ENCODE measurements around the gene MTX2.

MTX2 gene

DNA sequence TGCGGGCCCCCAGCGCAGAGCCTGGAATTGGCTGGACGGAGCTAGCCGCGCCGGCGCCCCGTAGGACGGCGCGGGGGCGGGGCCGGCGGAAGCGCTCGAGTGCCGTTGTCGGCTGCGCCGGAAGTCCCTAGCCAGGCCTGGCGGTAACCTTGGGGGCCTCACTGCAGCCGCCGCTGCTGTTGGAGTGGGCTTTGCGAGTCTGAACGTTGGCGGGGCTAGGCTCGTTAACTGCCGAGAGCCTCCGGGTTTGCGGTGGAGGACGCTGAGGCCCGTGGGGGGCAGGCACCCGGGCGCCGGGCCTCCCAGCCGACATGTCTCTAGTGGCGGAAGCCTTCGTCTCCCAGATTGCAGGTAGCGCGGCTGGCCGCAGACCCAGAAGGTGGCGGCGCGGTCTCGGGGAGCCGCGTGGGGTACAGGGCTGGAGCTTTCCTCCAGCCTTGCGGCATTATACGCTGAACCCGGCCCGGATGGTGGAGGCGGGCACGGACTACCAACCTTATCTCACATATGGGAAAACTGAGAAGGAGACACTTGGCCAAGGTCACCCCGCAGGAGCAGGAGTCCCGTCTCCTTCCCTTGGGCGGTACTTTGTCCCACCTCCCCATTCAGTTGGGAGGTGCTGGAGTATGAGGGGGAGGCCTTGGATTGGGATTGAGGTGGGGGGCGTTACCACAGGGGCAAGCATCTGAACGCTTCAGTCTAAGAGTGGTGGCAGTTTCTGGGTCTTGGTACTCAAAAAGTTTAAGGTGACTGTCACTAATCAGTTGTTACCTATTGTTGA lies at the start of gene MTX2:
Gene MTX2 (plus strand): TSS at position 124 of the 781 bp plus-strand sequence. CDS start 188 bp downstream, at position 312.
- DNase-seq (ENCODE audit: low read depth), result peak; percentile 66

DNA sequence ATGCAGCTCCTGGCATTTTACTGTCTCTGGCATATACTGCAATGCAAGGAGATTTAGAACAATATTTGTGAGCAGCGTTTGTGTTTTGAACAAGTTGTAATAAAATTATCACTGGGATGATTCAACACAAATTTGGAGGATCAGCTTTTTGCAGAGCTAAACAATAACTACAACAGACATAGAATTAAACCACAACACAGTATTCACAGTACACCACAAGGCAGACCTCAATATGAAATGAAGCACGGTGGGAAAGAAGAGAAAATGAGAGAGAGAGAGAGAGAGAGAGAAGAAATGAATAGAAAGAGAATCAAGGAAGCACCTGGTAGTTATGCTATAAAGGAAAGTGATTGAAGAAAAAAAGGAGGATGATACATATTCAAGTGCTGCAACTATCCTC lies 41.4 kb upstream of the MTX2 start:
- DNase-seq (ENCODE audit: low read depth), result no peak

DNA sequence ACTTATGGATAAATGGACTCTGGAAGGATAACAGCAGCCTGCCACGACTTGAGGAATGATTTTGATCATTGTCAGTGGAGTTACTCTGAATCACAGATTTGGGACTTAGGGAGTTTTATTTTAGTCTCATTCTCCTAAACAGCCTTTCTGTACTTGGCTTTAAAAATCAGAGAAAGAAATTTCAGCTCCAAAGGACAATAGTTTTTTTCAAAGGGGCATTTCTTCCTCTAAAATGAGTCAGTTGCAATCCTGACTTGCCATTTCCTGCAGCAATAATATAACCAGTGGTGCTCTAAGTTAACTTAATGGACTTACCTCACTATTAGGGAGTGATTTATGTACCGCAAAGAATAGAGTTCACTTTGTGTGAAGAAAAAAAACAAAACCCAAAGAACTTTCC lies 35.1 kb upstream of the MTX2 start:
- DNase-seq (ENCODE audit: low read depth), result no peak

DNA sequence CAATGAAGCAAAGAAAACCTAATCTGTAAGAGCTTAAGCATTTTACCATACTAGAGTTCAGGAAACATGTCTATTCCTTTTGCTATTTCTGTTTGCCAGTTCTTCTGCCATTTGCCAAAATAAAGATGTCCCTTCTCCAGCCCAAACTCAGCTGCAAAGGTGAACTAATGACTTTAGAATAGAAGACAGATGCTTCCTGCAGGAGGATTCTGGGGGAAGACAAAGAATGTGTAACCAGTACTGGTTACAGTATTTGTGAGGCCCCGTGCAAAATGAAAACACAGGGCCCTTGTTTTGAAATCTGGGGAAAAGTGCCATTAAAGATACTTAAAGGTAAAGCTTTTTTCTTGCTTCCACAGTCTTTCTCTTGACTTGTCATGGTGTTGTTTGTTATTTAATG lies 34.3 kb upstream of the MTX2 start:
- no peak for DNase-seq (ENCODE audit: low read depth)

DNA sequence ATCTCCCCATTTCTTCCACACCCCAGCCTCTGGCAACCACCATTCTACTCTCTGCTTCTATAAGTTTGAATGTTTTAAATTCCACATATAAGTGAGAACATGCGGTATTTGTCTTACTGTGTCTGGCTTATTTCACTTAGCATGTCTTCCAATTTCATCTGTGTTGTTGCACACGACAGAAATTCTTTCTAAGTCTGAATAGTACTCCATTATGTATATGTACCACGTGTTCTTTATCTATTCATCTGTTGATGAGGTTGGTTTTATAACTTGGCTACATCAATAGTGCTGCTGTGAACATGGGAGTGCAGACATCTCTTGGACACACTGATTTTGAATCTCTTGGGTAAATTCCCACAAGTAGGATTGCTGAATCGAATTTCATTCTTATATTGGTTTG lies 31.8 kb upstream of the MTX2 start:
- DNase-seq (ENCODE audit: low read depth), result no peak

DNA sequence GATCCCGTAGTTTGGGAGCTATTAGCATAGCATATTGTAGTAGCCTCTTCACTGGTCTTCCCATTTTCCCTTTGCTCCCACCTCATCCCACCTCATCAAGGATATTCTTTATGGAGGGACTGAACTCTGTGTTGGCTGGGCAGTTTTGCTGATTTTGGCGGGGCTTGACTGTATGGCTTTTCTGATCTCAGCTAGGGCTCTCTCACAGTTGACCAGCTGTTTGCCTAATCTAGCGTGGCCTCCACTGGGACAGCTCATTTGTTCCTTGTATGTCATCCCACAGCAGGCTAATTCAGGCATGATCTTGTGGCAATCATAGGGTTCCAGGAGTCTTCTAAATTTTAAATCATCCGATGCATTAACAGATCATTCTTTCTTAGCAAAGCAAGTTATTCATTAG lies 30.2 kb upstream of the MTX2 start:
- no peak for DNase-seq (ENCODE audit: low read depth)

DNA sequence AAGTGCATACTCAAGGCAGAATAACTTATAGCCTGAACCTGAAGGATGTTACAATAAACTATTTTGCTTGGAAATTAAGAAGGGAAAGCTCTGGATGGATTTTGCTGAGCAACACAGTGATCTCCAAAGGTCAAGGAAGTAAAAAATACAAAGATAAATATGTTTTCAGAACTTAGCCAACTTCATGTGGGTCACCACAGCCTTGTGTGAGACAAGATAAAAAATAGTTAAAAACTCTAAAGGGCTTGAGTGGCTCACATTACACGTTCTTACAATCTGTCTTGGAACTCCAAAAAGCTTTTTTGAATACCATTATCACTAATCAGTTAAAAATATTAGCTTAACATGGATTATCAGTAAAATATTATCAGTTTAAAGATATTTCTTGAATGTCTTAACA lies 28.9 kb upstream of the MTX2 start:
- DNase-seq (ENCODE audit: low read depth), result peak; percentile 22

DNA sequence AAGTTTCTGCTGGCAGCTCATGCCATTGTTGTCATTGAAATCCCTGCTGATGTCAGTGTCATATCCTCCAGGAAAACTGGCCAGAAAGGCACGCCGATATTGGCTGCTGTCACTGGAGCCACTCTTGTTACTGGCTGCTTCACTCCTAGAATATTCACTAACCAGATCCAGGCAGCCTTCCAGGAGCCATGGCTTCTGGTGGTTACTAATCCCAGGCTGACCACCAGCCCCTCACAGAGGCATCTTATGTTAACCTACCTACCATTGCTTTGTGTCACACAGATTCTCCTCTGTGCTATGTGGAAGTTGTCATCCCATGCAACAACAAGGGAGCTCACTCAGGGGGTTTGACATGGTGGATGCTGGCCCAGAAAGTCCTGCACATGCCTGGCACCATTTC lies 27.0 kb upstream of the MTX2 start:
- DNase-seq (ENCODE audit: low read depth), result no peak

DNA sequence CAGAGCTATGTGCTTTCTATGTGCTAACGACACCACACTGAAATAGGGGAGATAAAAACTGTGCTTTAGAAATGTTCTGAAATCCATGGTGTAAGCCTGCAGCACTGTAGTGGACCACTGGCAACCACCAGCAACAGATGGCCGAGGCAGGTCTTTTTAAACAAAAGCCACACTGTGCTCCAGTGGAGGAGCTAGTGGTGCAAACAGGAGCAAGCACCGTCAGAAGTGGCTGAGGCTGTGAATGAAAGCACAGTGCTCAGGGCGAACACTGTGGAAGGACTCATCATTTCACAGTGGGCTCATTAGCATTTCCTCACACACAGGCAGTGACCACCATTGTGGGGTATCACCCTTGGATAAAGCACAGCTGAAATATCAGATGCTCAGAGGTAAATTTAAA lies 22.9 kb upstream of the MTX2 start:
- DNase-seq (ENCODE audit: low read depth), result no peak

DNA sequence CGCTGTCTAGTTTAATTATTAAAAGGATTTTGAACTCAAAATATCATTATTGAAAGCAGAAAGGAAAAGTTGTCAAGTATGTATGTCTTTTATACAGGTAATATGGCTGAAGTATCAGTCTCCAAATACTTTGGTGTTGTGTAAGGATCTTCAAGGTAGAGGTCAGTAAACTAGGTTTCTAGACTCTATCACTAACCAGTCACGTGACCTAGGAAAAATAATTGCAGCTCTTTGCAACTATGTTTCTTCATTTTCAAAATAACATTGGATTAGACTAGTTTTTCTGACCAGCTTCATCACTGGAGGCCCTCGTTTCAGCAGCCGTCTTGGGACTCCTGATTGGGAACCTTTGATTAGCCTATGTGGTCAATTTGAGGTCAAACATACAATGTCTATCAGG lies 21.4 kb upstream of the MTX2 start:
- DNase-seq (ENCODE audit: low read depth), result no peak

DNA sequence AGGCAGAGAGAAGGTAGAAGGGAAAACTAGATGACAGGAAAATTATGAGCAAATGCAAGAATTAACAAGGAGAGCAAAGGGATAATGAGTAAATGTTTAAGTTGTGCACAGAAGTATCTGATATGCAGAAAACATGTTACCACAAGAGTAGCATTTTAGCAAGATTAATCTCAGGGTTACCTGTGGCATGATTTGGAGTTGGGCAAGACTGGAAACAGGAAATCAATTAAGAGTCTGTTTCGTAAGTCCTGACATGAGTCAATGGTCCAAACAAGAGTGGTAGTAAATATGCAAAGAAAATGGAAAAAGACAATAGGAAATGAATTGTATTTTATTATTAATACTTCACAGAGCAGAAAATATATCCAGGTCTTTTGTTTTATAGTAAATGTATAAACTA lies 17.3 kb upstream of the MTX2 start:
- peak; percentile 9 for DNase-seq (ENCODE audit: low read depth)

DNA sequence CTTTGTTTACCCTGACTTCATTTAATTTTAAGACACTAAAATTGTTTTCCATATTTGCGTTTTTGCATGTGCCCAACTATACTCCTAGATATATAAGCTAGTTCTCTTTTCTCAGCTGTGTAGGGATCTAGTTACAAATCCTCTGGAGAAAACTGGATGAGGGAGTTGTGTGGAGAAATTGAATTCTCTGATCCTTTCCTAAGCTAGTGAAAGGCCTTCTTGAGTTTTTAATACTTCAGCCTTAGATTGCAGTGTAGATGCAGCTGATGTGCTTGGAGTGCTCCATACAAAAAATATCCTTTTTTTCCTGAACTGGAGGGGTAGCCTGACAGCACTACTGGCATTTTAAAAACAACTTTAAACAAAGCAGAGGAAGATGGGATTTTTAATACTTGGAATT lies 8.6 kb upstream of the MTX2 start:
- no peak for DNase-seq (ENCODE audit: low read depth)

DNA sequence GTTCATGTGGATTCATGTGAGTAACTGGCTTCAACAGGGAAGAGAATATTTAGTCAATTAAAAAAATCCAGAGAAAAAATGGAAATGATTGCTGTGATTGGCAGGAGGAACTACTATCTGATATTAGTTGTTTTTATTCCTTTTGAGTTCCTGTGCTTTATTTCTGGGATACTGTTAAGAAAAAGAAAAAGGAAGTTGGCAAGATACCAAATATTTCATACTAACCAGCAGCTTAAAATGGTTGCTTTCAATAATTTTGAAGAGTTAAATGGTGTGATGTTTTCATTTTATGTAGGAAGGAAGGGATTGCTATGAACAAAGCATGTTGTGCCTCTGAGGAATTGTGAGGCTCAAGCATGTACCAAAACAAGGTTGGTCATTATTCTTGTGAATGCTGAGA lies 8.1 kb upstream of the MTX2 start:
- DNase-seq (ENCODE audit: low read depth), result no peak

DNA sequence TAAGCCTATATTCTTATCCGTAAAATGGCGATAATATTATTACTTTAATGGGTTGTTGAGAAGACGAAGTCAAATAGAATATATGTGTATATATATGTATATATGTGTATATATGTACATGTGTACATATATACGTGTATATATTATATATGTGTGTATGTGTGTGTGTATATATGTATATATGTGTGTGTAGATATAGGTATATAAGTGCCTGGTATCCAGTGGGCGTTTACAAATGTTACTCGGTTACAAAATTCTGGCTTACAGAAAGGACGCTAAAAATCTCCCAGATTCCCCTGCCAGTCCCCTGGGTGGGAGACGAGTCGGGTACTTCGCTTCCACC lies 295 bp upstream of the MTX2 start:
- DNase-seq (ENCODE audit: low read depth), result no peak

DNA sequence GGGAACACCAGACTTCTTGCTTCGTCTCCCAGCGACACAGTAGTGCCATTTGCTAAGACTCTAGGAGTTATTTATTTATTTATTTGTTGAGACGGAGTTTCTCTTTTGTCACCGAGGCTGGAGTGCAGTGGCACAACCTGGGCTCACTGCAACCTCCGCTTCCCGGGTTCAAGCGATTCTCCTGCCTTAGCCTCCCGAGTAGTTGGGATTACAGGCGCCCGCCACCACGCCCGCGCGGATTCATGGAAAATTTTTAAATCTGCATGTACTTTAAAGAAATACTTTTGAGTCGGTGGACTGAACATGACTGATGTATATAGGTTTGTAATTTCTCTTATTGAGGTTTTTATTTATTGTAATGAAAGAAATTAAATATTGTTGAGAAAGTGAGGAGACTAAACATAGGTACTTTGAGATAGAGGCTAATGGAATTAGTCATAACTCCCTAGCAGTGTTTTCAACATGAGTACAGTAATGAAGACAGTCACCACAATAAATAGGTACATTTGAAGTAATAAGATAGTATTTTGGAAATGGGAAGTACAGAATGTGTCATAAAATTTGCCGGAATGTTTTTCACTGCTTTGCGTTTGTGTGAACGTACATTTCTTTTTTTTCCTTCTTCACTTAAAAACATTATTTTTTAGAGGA lies 983 bp downstream of the MTX2 start:
- DNase-seq (ENCODE audit: low read depth), result no peak

DNA sequence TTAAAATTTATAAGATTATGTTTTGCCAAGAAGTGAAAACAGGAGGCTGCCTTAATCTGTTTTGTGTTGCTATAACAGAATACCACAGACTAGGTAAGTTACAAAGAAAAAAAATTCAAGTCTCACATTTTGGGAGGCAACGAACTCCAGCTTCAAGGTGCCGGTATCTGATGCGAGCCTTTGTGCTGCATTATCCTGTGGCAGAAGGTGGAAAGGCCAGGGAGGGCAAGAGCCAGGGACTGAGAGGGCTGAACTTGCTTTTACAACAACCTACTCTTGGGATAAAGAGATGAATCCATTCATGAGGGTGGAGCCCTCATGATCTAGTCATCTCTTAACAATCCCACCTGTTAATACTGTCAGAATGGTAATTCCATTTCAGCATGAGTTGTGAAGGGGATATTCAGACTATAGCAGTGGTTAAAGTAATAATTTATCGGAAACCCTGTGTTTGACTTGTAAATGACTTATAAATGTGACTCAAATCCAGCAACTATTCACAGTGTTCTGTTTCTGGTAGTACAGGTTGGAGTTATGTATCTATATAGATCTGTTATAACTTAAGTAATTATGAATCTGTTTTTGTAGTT lies 3.7 kb downstream of the MTX2 start:
- no peak for DNase-seq (ENCODE audit: low read depth)

DNA sequence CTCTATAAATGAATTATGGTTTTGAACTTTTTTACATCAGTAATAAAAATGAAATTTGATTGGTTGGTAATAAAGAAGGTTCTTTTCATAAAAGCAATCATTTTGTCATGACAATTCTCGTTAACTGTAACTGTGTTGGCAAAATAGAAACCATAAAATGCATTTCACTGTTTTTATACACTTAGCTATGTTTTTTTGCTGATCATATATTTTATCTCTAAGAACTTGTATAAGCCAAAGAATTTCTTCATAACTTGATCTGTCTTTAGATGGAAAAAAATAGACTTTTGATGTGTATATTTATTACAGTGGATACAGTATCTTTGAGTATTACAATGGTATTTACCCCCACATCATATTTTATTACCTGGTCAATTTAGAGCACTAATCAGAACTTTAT lies 9.7 kb downstream of the MTX2 start:
- DNase-seq (ENCODE audit: low read depth), result no peak

DNA sequence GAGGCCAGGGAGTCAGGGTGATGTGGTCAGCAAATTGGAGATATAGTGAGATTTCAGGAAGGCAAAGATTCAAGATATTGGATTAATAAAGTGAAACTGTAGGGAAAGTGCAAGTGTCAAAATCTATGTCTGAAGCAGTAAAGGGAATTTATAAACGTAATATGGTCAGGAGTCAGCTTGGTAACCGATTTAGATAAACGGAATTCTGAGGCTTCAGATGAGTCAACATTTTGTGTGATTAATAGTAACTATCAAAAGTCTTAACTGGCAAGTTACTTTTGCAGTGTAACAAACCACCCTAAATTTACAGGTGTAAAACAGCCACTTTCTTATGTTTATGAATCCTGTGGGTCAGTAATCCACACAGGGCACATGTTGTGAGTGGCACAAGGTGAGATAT lies 10.9 kb downstream of the MTX2 start:
- DNase-seq (ENCODE audit: low read depth), result peak; percentile 24

DNA sequence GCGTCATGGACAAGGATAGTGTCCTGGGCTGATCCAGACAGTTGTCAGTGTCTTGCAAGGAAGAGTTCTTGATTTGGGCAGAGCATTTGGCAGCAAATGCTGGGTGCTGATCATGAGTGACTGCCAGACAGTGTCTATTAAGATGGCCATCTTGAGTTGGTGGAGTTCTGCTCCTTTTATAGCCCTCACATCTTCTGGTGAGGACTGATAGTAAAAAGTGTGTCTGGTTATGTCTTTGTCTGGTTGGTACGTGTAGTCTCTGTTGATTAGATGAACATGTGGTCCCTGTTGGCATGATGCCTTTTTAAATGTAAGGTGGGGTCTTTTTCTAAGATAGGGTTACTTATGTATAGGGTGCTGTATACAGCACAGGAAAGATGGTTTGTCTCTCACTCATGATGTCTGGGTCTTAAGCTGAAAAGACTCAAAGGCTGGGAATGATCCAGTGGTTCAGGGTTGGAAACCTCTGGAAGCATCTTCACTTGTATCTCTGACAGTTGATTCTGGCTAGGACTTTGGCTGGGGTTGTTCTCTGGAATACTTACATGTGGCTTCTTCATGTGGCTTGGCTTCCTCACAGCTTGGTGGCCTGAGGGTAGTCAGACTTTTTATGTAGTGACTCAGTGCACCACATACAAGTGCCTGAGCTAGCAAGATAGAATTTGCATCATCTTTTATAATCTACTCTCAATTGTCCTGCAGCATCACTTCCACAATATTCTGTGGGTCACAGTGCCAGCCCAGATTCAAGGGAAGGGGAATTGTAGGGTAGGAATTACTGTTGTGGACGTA lies 11.8 kb downstream of the MTX2 start:
- no peak for DNase-seq (ENCODE audit: low read depth)

DNA sequence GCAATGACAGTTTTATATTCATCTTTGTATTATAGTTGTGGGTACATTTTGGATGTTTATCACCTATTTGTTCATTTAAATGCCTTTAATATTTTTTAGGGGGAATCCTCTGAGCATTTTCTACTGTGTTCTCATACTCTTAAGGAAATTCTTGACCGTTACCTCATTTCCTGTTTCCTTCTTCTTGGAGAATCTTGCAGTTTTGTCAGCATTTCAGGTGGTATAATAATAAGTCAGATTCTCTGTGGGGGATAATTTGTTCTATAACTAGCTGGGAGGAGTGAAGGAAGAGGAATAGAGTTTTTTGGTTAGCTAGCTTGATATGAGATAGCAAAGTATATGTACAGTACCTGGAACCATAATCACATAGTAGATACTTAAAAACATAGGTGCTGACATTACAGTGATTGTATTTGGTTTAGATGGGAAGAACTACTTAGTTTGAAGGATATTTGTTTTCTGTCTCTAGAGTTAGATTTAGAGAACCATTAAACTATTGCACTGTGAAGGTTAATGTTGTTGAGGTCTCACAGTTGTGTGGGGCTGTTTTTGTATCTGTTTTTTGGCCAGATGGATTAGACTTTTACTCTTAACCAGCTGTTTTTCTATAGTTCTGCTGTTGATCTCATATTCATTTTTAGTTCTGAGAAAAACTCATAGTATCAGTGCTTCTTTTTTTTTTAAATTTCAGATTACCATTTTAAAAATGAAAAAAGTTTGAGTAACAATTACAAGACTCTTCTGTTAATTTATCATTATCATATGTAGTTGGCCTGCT lies 14.2 kb downstream of the MTX2 start:
- no peak for DNase-seq (ENCODE audit: low read depth)

DNA sequence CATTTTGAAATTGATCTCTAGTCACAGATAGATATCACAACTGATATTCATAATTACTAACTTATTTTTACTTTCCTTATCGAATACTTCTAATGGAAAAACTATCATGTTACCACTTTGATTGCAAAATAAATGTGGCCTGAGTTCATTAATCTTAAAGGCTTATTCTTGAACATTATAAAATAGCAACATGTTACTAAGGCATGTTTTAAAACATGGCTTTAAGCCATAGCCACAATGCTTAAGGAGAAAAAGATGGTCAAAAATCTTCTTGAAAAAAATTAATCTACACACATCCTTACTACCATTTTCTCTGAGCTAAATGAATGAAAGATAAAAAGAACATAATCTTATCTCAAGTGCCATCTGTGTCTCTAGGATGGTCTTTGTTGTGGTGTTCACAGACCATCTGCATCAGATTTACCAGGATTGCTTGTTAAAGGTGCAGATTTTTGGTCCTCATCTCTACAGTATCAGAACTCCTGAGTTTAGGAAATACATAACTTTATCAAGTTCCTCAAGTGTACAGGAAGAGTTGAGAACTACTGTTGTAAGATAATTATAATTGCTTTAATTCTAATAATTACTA lies 15.3 kb downstream of the MTX2 start:
- no peak for DNase-seq (ENCODE audit: low read depth)

DNA sequence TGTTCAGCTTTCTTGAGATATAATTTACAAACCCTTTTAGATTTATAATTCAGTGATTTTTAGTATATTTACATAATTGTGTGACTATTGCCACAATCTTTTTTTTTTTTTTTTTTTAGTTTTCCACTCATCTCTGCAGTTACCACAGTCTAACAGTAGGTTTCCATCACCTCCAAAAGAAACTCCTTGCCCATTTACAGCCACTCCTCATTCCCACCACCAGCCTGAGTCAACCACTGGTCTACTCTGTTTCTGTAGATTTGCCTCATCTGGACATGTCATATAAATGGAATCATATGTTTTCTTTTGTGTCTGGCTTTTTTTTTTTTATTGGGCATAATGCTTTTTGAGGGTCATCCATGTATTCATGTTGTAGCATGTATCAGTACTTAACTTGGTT lies 16.1 kb downstream of the MTX2 start:
- DNase-seq (ENCODE audit: low read depth), result no peak

Data from amniotic epithelial cell (primary cell).